H9 (cell line): ENCODE measurements around the gene FOLR3. TPM values are rescaled to one million over a fixed set of nuclear protein-coding genes. Genes with fewer than 3 reads are reported as not detected.
"Not testable (repeated sequence)": the region's sequence is repeated elsewhere in the genome, so short reads cannot be mapped to it uniquely, and the experiment has no call there.

Source experiments
- DNase-seq: peaks from one replicate; pipeline ENCODE4 v3.0.0-alpha.2; 2017
- H2AFZ ChIP-seq: one replicate; pipeline ENCODE4 v1.6.1; 2013; ENCODE audit warnings: mild to moderate bottlenecking, low read length, control low read depth, moderate library complexity
- H2AK5ac ChIP-seq: 2 replicates; pipeline ENCODE4 v1.6.1; 2013; ENCODE audit warnings: low read length, control low read depth, mixed read lengths; ENCODE audit not compliant: insufficient read length
- H2BK120ac ChIP-seq: one replicate; pipeline ENCODE4 v1.6.1; 2013; ENCODE audit warnings: low read depth, mild to moderate bottlenecking, low read length, control low read depth, inconsistent platforms; ENCODE audit not compliant: poor library complexity, severe bottlenecking
- H2BK12ac ChIP-seq: 2 replicates; pipeline ENCODE4 v1.6.1; 2013; ENCODE audit warnings: low read length, control low read depth, mixed read lengths, low read depth; ENCODE audit not compliant: insufficient read length
- H2BK15ac ChIP-seq: 2 replicates; pipeline ENCODE4 v1.6.1; 2013; ENCODE audit warnings: low read depth, low read length, control low read depth
- H2BK20ac ChIP-seq: one replicate; pipeline ENCODE4 v1.6.1; 2013; ENCODE audit warnings: low read depth, mild to moderate bottlenecking, low read length, control low read depth, inconsistent platforms; ENCODE audit not compliant: poor library complexity, severe bottlenecking
- H2BK5ac ChIP-seq: 2 replicates; pipeline ENCODE4 v1.6.1; 2013; ENCODE audit warnings: low read length, control low read depth, mixed read lengths; ENCODE audit not compliant: insufficient read length
- H3K14ac ChIP-seq: 2 replicates; pipeline ENCODE4 v1.6.1; 2013; ENCODE audit warnings: low read length, control low read depth; ENCODE audit not compliant: insufficient read depth
- H3K18ac ChIP-seq: 2 replicates; pipeline ENCODE4 v1.6.1; 2013; ENCODE audit warnings: low read depth, mild to moderate bottlenecking, mixed read lengths, low read length, control low read depth; ENCODE audit not compliant: insufficient read length
- H3K23ac ChIP-seq: 2 replicates; pipeline ENCODE4 v1.6.1; 2013; ENCODE audit warnings: low read length, control low read depth, mixed read lengths, low read depth; ENCODE audit not compliant: insufficient read length
- H3K23me2 ChIP-seq: 2 replicates; pipeline ENCODE4 v1.6.1; 2013; ENCODE audit warnings: low read depth, mild to moderate bottlenecking, mixed read lengths, low read length, control low read depth; ENCODE audit not compliant: insufficient read length, poor library complexity, severe bottlenecking
- H3K27ac ChIP-seq: 2 replicates; pipeline ENCODE4 v1.5.1; 2013; ENCODE audit warnings: low read length, control low read depth, mixed read lengths, low read depth; ENCODE audit not compliant: insufficient read length
- H3K27me3 ChIP-seq: 2 replicates; pipeline ENCODE4 v1.6.1; 2013; ENCODE audit warnings: low read length, control low read depth, inconsistent platforms; ENCODE audit not compliant: insufficient read depth
- H3K4ac ChIP-seq: 2 replicates; pipeline ENCODE4 v1.6.1; 2013; ENCODE audit warnings: low read depth, mild to moderate bottlenecking, control low read depth, inconsistent platforms, low read length, moderate library complexity
- H3K4me1 ChIP-seq: 2 replicates; pipeline ENCODE4 v1.6.1; 2013; ENCODE audit warnings: low read length, control low read depth, inconsistent platforms; ENCODE audit not compliant: insufficient read depth
- H3K4me2 ChIP-seq: 2 replicates; pipeline ENCODE4 v1.6.1; 2013; ENCODE audit warnings: low read length, control low read depth, mixed read lengths; ENCODE audit not compliant: insufficient read length, insufficient read depth
- H3K56ac ChIP-seq: 2 replicates; pipeline ENCODE4 v1.6.1; 2013; ENCODE audit warnings: low read depth, mild to moderate bottlenecking, mixed read lengths, low read length, control low read depth; ENCODE audit not compliant: insufficient read length
- H3K79me1 ChIP-seq: 2 replicates; pipeline ENCODE4 v1.6.1; 2013; ENCODE audit warnings: low read depth, mild to moderate bottlenecking, moderate library complexity, low read length, control low read depth, inconsistent platforms; ENCODE audit not compliant: insufficient read depth, poor library complexity, severe bottlenecking
- H3K79me2 ChIP-seq: 2 replicates; pipeline ENCODE4 v1.6.1; 2013; ENCODE audit warnings: low read length, control low read depth, inconsistent platforms; ENCODE audit not compliant: insufficient read depth
- H3K9ac ChIP-seq: 2 replicates; pipeline ENCODE4 v1.6.1; 2013; ENCODE audit warnings: low read length, control low read depth, mixed read lengths; ENCODE audit not compliant: insufficient read length; ENCODE audit errors: extremely low read depth
- H3K9me3 ChIP-seq: one replicate; pipeline ENCODE4 v1.6.1; 2013; ENCODE audit warnings: low read depth, low read length, inconsistent platforms; ENCODE audit not compliant: control insufficient read depth
- H3T11ph ChIP-seq: one replicate; pipeline ENCODE4 v1.6.1; 2013; ENCODE audit warnings: mild to moderate bottlenecking, low read length, control low read depth, inconsistent platforms
- H4K20me1 ChIP-seq: one replicate; pipeline ENCODE4 v1.6.1; 2013; ENCODE audit not compliant: control insufficient read depth, insufficient read length, insufficient read depth
- H4K5ac ChIP-seq: 2 replicates; pipeline ENCODE4 v1.6.1; 2013; ENCODE audit warnings: low read depth, mild to moderate bottlenecking, mixed read lengths, low read length, control low read depth; ENCODE audit not compliant: insufficient read length
- H4K8ac ChIP-seq: replicated peaks from 2 replicates; pipeline ENCODE4 v1.6.1; 2013; ENCODE audit warnings: low read length, control low read depth, mixed read lengths, low read depth; ENCODE audit not compliant: insufficient read length
- H4K91ac ChIP-seq: 2 replicates; pipeline ENCODE4 v1.6.1; 2013; ENCODE audit warnings: low read depth, mild to moderate bottlenecking, moderate library complexity, mixed read lengths, low read length, control low read depth; ENCODE audit not compliant: insufficient read length
- H3K27ac Mint-ChIP-seq, 3 experiments: 2 replicates in 2 of 3; 3 replicates in 1 of 3; pipeline ENCODE4 v1.8.0; 2020 to 2021; ENCODE audit warnings: mixed read lengths in 3 of 3, mild to moderate bottlenecking in 1 of 3, moderate library complexity in 1 of 3
- H3K27me3 Mint-ChIP-seq: 2 replicates; pipeline ENCODE4 v1.8.0; 2021; ENCODE audit warnings: low read depth, mild to moderate bottlenecking, moderate library complexity, mixed read lengths
- H3K36me3 Mint-ChIP-seq, 3 experiments: 2 replicates in 2 of 3; 3 replicates in 1 of 3; pipeline ENCODE4 v1.8.0; 2020 to 2021; ENCODE audit warnings: low read depth in 3 of 3, mixed read lengths in 3 of 3; ENCODE audit not compliant: insufficient read depth in 1 of 3
- H3K4me1 Mint-ChIP-seq, 2 experiments: 2 replicates each; pipeline ENCODE4 v1.8.0; 2020; ENCODE audit warnings: mixed read lengths in 2 of 2
- H3K4me3 Mint-ChIP-seq, 2 experiments: 2 replicates in 1 of 2; 3 replicates in 1 of 2; pipeline ENCODE4 v1.8.0; 2020 to 2021; ENCODE audit warnings: mild to moderate bottlenecking in 2 of 2, mixed read lengths in 2 of 2, moderate library complexity in 1 of 2
- H3K9me3 Mint-ChIP-seq, 2 experiments: 2 replicates in 1 of 2; 3 replicates in 1 of 2; pipeline ENCODE4 v1.8.0; 2020; ENCODE audit warnings: mild to moderate bottlenecking in 2 of 2, mixed read lengths in 2 of 2, moderate library complexity in 1 of 2
- WGBS: extraction: QIAGEN DNeasy Blood & Tissue Kit; methylation state at CpG from one replicate; pipeline ENCODE4 v1.1.7; 2013; ENCODE audit warnings: missing lambda C conversion rate, low lambda C conversion rate, mixed read lengths; ENCODE audit not compliant: insufficient read length; ENCODE audit errors: extremely low coverage; 5-methylcytosine and 5-hydroxymethylcytosine counted together
- total RNA-seq: library from RNA; stranded (reverse); gene quantifications from 2 replicates; pipeline ENCODE4 v1.2.1, GENCODE V29; 2021
- TF ChIP-seq, protein P1 (sequence below): fragments of 200-600 bp; sonication (generic); conservative IDR thresholded peaks from 3 replicates; pipeline ENCODE4 v1.8.0; 2021; ENCODE audit warnings: antibody characterized with exemption, mild to moderate bottlenecking

The FOLR3 gene
- total RNA-seq, 1 experiment from 2014 or later = not detected

DNA sequence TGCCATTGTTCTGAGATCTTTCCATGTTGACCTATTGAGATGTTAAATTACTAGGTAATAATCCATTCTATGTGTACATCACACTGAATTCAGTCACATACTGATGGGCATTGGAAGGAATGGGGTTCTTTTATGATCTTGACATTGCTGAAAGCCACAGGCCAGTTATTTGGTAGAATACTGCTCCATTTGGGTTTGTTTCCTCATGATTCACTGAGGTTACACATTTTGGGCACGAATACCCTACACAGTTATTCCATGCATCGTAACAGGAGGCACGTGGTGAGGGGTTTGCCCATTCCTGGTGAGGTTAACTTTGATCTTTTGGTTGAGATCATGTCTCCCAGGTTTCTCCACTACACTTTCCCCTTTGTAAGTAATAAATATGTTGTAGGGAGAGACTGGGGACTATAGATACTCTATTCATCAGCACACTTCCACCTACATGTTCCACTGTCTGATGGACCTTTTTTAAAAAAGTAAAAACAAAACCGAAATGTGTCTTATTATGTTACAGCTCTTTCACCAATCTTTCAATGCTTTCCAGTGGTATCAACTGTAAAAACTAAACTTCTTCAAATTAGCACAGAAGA is 44.4 kb downstream of the FOLR3 start:
- no peaks in the 10 kb centered on the region for H3K9me3 Mint-ChIP-seq
- TF ChIP-seq, protein P1, sequence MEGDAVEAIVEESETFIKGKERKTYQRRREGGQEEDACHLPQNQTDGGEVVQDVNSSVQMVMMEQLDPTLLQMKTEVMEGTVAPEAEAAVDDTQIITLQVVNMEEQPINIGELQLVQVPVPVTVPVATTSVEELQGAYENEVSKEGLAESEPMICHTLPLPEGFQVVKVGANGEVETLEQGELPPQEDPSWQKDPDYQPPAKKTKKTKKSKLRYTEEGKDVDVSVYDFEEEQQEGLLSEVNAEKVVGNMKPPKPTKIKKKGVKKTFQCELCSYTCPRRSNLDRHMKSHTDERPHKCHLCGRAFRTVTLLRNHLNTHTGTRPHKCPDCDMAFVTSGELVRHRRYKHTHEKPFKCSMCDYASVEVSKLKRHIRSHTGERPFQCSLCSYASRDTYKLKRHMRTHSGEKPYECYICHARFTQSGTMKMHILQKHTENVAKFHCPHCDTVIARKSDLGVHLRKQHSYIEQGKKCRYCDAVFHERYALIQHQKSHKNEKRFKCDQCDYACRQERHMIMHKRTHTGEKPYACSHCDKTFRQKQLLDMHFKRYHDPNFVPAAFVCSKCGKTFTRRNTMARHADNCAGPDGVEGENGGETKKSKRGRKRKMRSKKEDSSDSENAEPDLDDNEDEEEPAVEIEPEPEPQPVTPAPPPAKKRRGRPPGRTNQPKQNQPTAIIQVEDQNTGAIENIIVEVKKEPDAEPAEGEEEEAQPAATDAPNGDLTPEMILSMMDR = no peak

DNA sequence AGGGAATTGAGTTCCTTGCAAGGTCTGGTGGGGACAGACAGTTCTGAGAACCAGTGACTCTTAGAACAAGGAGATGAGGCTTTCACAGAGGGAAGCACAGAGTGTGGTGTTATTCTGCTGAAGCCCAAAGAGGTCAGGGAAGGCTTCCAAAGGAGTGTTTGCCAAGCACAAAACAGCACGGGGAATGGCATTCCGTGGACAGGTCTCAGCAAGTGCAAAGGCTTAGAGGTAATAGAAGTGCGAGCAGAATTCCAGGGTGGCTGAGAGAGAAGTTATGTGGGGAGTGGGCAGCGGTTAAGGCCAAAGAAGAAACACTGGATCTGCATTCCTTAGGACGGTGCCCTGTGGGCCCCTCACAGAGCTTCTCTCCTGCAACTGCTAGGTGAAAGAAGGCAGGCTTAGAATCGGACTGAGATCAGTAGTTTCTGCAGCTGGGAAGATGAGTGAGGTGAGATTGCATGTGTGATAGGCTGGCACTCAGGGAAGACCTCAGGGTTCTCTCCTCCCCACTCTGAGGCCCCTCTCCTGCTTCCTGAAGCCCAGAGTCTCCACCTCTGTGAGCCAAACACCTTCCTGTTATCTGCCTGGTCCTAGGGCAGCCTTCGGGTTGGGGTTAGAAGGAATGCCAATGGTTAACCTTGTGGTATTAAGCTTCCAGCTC is 45.5 kb downstream of the FOLR3 start:
- no CpG with 5 or more reads among the region's 7 CpGs for WGBS
- H3K9me3 Mint-ChIP-seq = not testable (repeated sequence)

More for the DNA sequence above, 44.4 kb downstream of the FOLR3 start:
- Histone ChIP-seq H4K5ac (no peak overlapping the region), H3K23me2 (no peaks in the 10 kb centered on the region), H3K14ac (no peak overlapping the region), H3K56ac (no peak overlapping the region), H2BK15ac (no peak overlapping the region), H2BK12ac (no peak overlapping the region), H2BK120ac (no peak overlapping the region), H4K20me1 (no peaks in the 10 kb centered on the region), H4K91ac (no peak overlapping the region), H4K8ac (no peak overlapping the region), H3K79me2 (no peaks in the 10 kb centered on the region), H3K9ac (no peak overlapping the region), H2AK5ac (no peak overlapping the region), H3K9me3 (no peaks in the 10 kb centered on the region), H3K79me1 (no peaks in the 10 kb centered on the region), H3K23ac (no peak overlapping the region), H3K4me2 (no peak overlapping the region), H3K27ac (no peak overlapping the region), H3K27me3 (no peaks in the 10 kb centered on the region), H2BK20ac (no peak overlapping the region), H2AFZ (no peak overlapping the region), H3K4ac (no peak overlapping the region), H2BK5ac (no peak overlapping the region), H3T11ph (no peak overlapping the region), H3K4me1 (no peaks in the 10 kb centered on the region), H3K18ac (no peak overlapping the region)
- no peaks in the 10 kb centered on the region for H3K36me3 Mint-ChIP-seq
- H3K27ac Mint-ChIP-seq = no peak overlapping the region
- DNase-seq = no peak
- H3K4me3 Mint-ChIP-seq = no peak overlapping the region
- peaks cover 9 to 11% of the 10 kb centered on the region in 2 experiments for H3K4me1 Mint-ChIP-seq
- no CpG with 5 or more reads among the region's 4 CpGs for WGBS
- H3K27me3 Mint-ChIP-seq = peaks cover 14% of the 10 kb centered on the region

More for the DNA sequence above, 45.5 kb downstream of the FOLR3 start:
- not testable (repeated sequence) for H2BK120ac ChIP-seq, H4K8ac ChIP-seq, H2AK5ac ChIP-seq, H2BK5ac ChIP-seq, H3K9ac ChIP-seq, H2BK20ac ChIP-seq, H3K79me2 ChIP-seq, H4K20me1 ChIP-seq, H3K27ac ChIP-seq, H3K4ac ChIP-seq, H2BK12ac ChIP-seq, H3K4me2 ChIP-seq, H3K23me2 ChIP-seq, H3K56ac ChIP-seq, H3K36me3 Mint-ChIP-seq, H3K9me3 ChIP-seq, H4K91ac ChIP-seq, H2AFZ ChIP-seq, H3K27me3 ChIP-seq, H3K23ac ChIP-seq, DNase-seq, H3T11ph ChIP-seq, H2BK15ac ChIP-seq, H3K14ac ChIP-seq, H3K18ac ChIP-seq, H3K27ac Mint-ChIP-seq, H3K79me1 ChIP-seq, H4K5ac ChIP-seq, H3K4me3 Mint-ChIP-seq, H3K4me1 ChIP-seq
- H3K4me1 Mint-ChIP-seq = peaks cover 9 to 11% of the 10 kb centered on the region in 2 experiments
- peaks cover 14% of the 10 kb centered on the region for H3K27me3 Mint-ChIP-seq
